ENCODE data around the gene ZNF236. TPM values are rescaled to one million over a fixed set of nuclear protein-coding genes. Genes with fewer than 3 reads are reported as not detected.

The ZNF236 gene
- total RNA-seq, 1 donor from 2014 or later, result 27.4 TPM

DNA sequence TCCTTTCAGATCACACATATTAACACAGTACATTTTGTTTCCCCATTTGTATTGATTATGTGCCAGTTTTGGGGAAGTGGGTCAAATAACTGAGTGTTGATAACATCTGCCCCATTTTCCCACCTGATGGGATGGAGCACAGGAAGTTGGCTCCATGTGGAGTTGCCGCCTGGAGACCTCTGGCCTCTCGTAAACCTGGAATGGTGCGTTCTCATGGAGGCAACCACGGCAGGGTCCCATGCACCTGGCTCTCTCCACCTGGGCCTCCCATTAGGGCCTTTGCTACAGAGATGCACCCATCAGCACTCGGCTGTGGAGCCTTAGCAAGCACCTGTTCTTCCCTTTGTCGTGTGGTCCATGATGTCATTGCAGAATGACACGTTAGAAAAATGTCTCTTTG is 179.6 kb downstream of the ZNF236 start:
- POLR2A ChIA-PET, result no interaction called here
- Mint-ChIP-seq H3K36me3 (ENCODE audit: low read depth) (peaks cover 2% of the 10 kb centered on the region), H3K9me3 (no peaks in the 10 kb centered on the region), H3K4me1 (peaks cover 21% of the 10 kb centered on the region), H3K4me3 (no peak overlapping the region), H3K27ac (no peak overlapping the region), H3K27me3 (no peaks in the 10 kb centered on the region)
- ATAC-seq (ENCODE audit: low read depth) (no peak), DNase-seq (no peak)
- CTCF ChIA-PET, result interaction anchor here (1.9 to 3.3 kb wide), 2 partner anchors 65 to 208 kb away, joined by 4 to 96 read pairs; no protein-coding TSS in a partner anchor
- no peak for TF ChIP-seq CTCF (IDR thresholded peaks at IDR 0.05)
- intact Hi-C loops (cut with micrococcal nuclease), result loop anchor here (2.0 to 10.0 kb wide), 5 partner anchors 100 to 649 kb away; partner anchors contain the start of gene MBP

DNA sequence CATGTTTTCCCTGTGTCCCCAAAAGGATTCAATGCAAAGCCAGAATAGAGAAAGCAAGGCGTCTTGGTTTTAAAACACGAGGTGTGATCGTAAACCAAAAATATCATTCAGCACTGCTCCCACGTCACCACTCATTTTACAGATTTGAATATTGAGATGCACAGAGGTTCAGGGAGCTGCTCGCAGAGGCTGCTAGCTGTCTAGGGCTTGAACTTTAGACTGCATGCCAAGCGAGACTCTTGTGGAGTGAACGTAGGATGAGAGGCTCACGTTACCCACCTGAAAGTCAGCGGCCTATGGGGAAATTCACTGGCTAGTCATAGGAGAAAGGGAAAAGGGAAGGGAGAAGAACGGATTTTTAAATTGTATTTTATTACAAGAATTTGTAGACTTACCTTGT is 180.1 kb downstream of the ZNF236 start:
- TF ChIP-seq CTCF (IDR thresholded peaks at IDR 0.05), result no peak
- Mint-ChIP-seq H3K4me1 (peaks cover 22% of the 10 kb centered on the region), H3K36me3 (ENCODE audit: low read depth) (peaks cover 3% of the 10 kb centered on the region), H3K9me3 (no peaks in the 10 kb centered on the region), H3K4me3 (no peak overlapping the region), H3K27ac (peak overlapping the region; percentile 26), H3K27me3 (no peaks in the 10 kb centered on the region)
- DNase-seq (no peak), ATAC-seq (ENCODE audit: low read depth) (no peak)
- ChIA-PET POLR2A (interaction anchor here (0.6 kb wide), 1 partner anchor 95 kb away, joined by 4 read pairs; no protein-coding TSS in a partner anchor), CTCF (interaction anchor here (0.8 to 3.7 kb wide), 4 partner anchors 50 to 208 kb away, joined by 3 to 40 read pairs (median 4); no protein-coding TSS in a partner anchor)
- intact Hi-C loops (cut with micrococcal nuclease), result loop anchor here (5.0 to 10.0 kb wide), 2 partner anchors 100 to 422 kb away; no protein-coding TSS in a partner anchor

GRCh38 chr18:77003316-77003715 is 181.0 kb downstream of the ZNF236 start:
- CTCF ChIA-PET, result interaction anchor here (0.7 to 3.7 kb wide), 5 partner anchors 49 to 208 kb away, joined by 3 to 40 read pairs (median 3); no protein-coding TSS in a partner anchor
- Mint-ChIP-seq H3K4me3 (no peak overlapping the region), H3K9me3 (no peaks in the 10 kb centered on the region), H3K27me3 (no peaks in the 10 kb centered on the region), H3K36me3 (ENCODE audit: low read depth) (peaks cover 5% of the 10 kb centered on the region), H3K27ac (no peak overlapping the region), H3K4me1 (peaks cover 23% of the 10 kb centered on the region)
- no peak for TF ChIP-seq CTCF (IDR thresholded peaks at IDR 0.05)
- DNase-seq (no peak), ATAC-seq (ENCODE audit: low read depth) (no peak)
- intact Hi-C loops (cut with micrococcal nuclease), result loop anchor here (5.0 to 10.0 kb wide), 2 partner anchors 99 to 421 kb away; no protein-coding TSS in a partner anchor
- POLR2A ChIA-PET, result interaction anchor here (0.6 kb wide), 1 partner anchor 94 kb away, joined by 4 read pairs; no protein-coding TSS in a partner anchor

DNA sequence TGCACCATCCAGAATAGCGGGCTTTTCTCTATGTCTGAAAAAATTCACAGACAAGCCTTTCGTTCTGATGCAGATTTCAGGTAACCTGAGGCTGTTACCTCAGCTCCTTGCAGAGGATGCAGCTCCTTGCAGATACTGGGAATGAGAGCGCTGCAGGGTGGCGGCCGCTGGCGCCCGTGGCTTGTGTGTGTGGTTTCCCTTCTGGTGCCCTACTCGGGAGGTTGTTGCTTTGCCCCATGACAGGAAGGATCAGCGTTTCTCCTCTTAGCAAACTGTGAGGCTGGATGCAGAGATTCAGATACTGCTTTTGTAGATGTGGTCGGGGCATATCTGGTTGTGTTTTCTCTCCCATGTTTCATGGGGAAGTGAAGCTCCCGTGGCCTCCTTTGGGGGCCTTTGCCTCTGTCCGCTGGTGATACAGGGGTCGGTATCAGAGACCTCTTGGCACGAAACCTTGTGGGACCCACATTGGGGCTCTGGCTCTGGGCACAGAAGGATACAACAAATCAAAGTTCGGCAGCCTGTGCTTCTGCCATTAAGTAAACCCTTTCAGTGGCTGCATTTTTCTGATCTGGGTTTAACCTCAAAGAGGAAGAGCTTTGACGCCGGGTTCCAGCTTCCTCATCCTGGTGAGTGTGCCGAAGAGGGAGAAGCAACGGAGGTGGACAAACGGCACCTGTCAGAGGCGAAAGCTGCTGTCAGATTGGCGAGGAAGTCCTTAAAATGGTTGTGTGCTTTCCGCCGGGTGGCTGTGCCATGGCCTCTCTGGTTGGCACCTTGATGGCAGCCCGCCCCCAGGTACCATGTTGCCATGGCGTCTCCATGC is 182.4 kb downstream of the ZNF236 start:
- Mint-ChIP-seq H3K9me3 (no peaks in the 10 kb centered on the region), H3K4me3 (peak overlapping the region; percentile 75), H3K4me1 (peaks cover 23% of the 10 kb centered on the region), H3K36me3 (ENCODE audit: low read depth) (peaks cover 14% of the 10 kb centered on the region), H3K27ac (no peak overlapping the region), H3K27me3 (no peaks in the 10 kb centered on the region)
- CTCF ChIA-PET, result interaction anchor here (1.0 to 3.7 kb wide), 7 partner anchors 10 to 206 kb away, joined by 3 to 40 read pairs (median 3); no protein-coding TSS in a partner anchor
- DNase-seq (no peak), ATAC-seq (ENCODE audit: low read depth) (peak; percentile 27)
- POLR2A ChIA-PET, result interaction anchor here (0.5 to 1.5 kb wide), 7 partner anchors 50 to 207 kb away, joined by 3 to 8 read pairs (median 3); partner anchors contain the start of gene MBP
- TF ChIP-seq CTCF (IDR thresholded peaks at IDR 0.05), result no peak
- intact Hi-C loops (cut with micrococcal nuclease), result loop anchor here (5.0 to 10.0 kb wide), 2 partner anchors 98 to 420 kb away; no protein-coding TSS in a partner anchor

Data from activated B cell treated with CpG ODN at 0.5 μM for 24 hours (primary cell).